ENCODE data around the gene NACA2.

Gene NACA2

DNA sequence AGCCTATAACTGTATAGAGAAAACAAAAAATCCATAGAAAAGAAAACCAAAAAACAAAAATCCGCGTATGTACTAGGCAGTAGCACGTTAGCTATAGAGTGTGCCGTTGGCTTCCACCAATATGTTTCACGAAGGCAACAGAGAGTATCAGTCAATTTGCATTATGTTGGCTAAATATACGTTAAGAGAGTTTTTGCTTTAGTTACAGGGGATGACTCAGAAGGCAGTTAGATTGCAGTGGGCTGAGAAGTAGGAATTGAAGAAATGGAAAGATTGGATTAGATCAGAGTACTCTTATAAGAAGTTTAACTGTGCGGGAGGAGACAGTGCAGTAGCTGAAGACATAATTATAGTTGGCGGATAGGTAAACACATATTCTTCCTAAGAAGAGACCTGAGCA is 911 bp upstream of the NACA2 start:
- Histone ChIP-seq H3K27me3 (ENCODE audit: control insufficient read depth, low read length) (no peaks in the 10 kb centered on the region), H4K20me1 (ENCODE audit: control insufficient read depth, insufficient read depth, low read depth, low read length) (no peaks in the 10 kb centered on the region), H3K79me2 (ENCODE audit: control insufficient read depth, low read length) (no peaks in the 10 kb centered on the region), H3K4me3 (ENCODE audit: low read length) (no peak overlapping the region), H3K9me3 (ENCODE audit: control insufficient read depth, insufficient read depth, low read length) (no peaks in the 10 kb centered on the region), H3K9me2 (replicated peaks; ENCODE audit: control insufficient read depth, low read length) (no peaks in the 10 kb centered on the region), H3K36me3 (ENCODE audit: control insufficient read depth, low read length) (no peaks in the 10 kb centered on the region), H3K27ac (ENCODE audit: low read depth, low read length) (no peak overlapping the region), H3K4me1 (ENCODE audit: control insufficient read depth, low read length) (peaks cover 24% of the 10 kb centered on the region), H3F3A (ENCODE audit: control insufficient read depth, insufficient read depth) (no peaks in the 10 kb centered on the region), H3K4me2 (ENCODE audit: low read length) (no peak overlapping the region)
- TF ChIP-seq EZH2phosphoT487 (IDR thresholded peaks at IDR 0.05; ENCODE audit: borderline replicate concordance, low read length) = no peak
- TF ChIP-seq, protein P1, sequence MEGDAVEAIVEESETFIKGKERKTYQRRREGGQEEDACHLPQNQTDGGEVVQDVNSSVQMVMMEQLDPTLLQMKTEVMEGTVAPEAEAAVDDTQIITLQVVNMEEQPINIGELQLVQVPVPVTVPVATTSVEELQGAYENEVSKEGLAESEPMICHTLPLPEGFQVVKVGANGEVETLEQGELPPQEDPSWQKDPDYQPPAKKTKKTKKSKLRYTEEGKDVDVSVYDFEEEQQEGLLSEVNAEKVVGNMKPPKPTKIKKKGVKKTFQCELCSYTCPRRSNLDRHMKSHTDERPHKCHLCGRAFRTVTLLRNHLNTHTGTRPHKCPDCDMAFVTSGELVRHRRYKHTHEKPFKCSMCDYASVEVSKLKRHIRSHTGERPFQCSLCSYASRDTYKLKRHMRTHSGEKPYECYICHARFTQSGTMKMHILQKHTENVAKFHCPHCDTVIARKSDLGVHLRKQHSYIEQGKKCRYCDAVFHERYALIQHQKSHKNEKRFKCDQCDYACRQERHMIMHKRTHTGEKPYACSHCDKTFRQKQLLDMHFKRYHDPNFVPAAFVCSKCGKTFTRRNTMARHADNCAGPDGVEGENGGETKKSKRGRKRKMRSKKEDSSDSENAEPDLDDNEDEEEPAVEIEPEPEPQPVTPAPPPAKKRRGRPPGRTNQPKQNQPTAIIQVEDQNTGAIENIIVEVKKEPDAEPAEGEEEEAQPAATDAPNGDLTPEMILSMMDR (IDR thresholded peaks at IDR 0.05; ENCODE audit: low read depth, low read length, poor library complexity, severe bottlenecking) = no peak

DNA sequence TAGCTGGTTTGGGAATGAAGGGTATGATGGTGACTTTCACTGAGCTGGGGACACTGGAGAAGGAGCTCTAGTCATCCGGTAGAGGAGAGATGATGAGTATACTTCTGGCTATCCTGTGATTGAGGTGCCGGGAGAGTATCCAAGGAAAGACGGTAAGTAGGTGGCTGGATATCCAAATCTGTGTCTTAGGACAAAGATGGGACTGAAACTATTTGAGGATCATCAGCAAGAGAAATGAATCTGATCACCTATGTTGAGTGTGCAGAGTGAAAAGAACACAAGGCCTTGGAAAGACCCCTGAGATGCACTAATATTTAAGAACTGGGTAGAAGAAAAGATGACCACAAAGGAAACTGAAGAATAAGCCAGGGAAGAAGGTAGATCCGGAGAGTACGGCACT is 1.0 kb downstream of the NACA2 start:
- no peaks in the 10 kb centered on the region for H3K9me3 ChIP-seq (ENCODE audit: control insufficient read depth, insufficient read depth, low read length)
- H3K36me3 ChIP-seq (ENCODE audit: control insufficient read depth, low read length) = no peaks in the 10 kb centered on the region
- H3K4me3 ChIP-seq (ENCODE audit: low read length) = no peak overlapping the region
- TF ChIP-seq, protein P1 (IDR thresholded peaks at IDR 0.05; ENCODE audit: low read depth, low read length, poor library complexity, severe bottlenecking) = no peak
- no peak for TF ChIP-seq EZH2phosphoT487 (IDR thresholded peaks at IDR 0.05; ENCODE audit: borderline replicate concordance, low read length)
- no peaks in the 10 kb centered on the region for H3K79me2 ChIP-seq (ENCODE audit: control insufficient read depth, low read length)
- H3K4me2 ChIP-seq (ENCODE audit: low read length) = no peak overlapping the region
- no peaks in the 10 kb centered on the region for H3K9me2 ChIP-seq (replicated peaks; ENCODE audit: control insufficient read depth, low read length)
- no peaks in the 10 kb centered on the region for H3K27me3 ChIP-seq (ENCODE audit: control insufficient read depth, low read length)
- H3K27ac ChIP-seq (ENCODE audit: low read depth, low read length) = no peak overlapping the region
- no peaks in the 10 kb centered on the region for H3F3A ChIP-seq (ENCODE audit: control insufficient read depth, insufficient read depth)
- H4K20me1 ChIP-seq (ENCODE audit: control insufficient read depth, insufficient read depth, low read depth, low read length) = no peaks in the 10 kb centered on the region
- H3K4me1 ChIP-seq (ENCODE audit: control insufficient read depth, low read length) = peaks cover 24% of the 10 kb centered on the region

DNA sequence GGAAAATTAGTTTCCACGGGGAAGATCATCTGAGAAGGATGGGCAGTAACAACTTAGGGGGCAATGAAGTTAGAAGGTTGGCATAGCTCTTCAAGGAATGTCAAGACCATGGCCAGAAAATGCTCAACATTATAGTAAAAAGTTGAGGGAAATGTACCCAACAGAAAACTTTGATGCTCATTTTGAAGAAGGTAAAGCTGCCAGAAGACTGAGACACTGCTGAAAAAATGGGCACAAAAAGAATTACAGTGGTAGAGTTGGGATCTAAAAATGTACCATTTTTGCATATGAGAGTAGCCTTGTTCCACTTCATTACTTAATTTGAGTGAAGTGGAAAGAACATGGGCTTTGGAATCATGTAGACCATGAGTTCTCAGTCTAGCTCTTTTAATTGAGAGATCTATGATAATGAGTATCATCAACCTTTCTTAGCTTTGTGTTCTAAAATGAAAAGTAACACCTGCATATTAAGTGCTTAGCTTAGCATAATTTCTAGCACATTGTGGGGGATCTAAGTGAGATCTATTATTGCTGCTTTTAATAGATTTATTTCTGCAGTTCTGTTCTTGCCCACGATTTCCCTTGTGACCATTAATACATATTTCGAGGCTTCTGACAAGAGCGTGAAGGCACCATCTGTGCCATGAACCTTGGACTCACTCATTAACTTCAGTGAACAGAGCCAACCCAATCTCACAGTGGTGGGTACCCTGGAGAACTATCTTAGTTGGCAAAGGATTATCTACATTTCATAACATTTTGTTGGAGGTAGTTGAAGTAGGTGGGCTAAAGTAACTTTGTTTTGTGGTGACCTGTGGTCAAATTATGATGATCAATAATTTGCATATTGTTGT is 3.0 kb downstream of the NACA2 start:
- Histone ChIP-seq H3K9me2 (replicated peaks; ENCODE audit: control insufficient read depth, low read length) (no peaks in the 10 kb centered on the region), H3K27ac (ENCODE audit: low read depth, low read length) (0 out of 2 replicates have a peak overlapping the region, but pooled peaks have one; percentile 0), H3K4me3 (ENCODE audit: low read length) (peak overlapping the region; percentile 9)

More for the DNA sequence above, 3.0 kb downstream of the NACA2 start:
- no peaks in the 10 kb centered on the region for H3F3A ChIP-seq (ENCODE audit: control insufficient read depth, insufficient read depth)
- H4K20me1 ChIP-seq (ENCODE audit: control insufficient read depth, insufficient read depth, low read depth, low read length) = no peaks in the 10 kb centered on the region
- no peaks in the 10 kb centered on the region for H3K9me3 ChIP-seq (ENCODE audit: control insufficient read depth, insufficient read depth, low read length)
- peak overlapping the region; percentile 34 for H3K4me2 ChIP-seq (ENCODE audit: low read length)
- no peaks in the 10 kb centered on the region for H3K79me2 ChIP-seq (ENCODE audit: control insufficient read depth, low read length)
- H3K36me3 ChIP-seq (ENCODE audit: control insufficient read depth, low read length) = no peaks in the 10 kb centered on the region
- H3K27me3 ChIP-seq (ENCODE audit: control insufficient read depth, low read length) = no peaks in the 10 kb centered on the region
- H3K4me1 ChIP-seq (ENCODE audit: control insufficient read depth, low read length) = peaks cover 18% of the 10 kb centered on the region
- TF ChIP-seq, protein P1 (IDR thresholded peaks at IDR 0.05; ENCODE audit: low read depth, low read length, poor library complexity, severe bottlenecking) = no peak
